Neural progenitor cell (in vitro differentiated cells): ENCODE results near the gene TRABD2B. TPM values are rescaled to one million over a fixed set of nuclear protein-coding genes. Genes with fewer than 3 reads are reported as not detected.

Source experiments
- DNase-seq: peaks from one replicate; pipeline ENCODE4 v3.0.0-alpha.2; 2016; ENCODE audit warnings: low spot score
- H2AFZ ChIP-seq: fragments of 200-600 bp; sonication (generic); replicated peaks from 2 replicates; pipeline ENCODE4 v1.6.1; 2016; ENCODE audit warnings: antibody characterized with exemption
- H3F3A ChIP-seq: fragments of 200-600 bp; sonication (generic); 2 replicates; pipeline ENCODE4 v1.6.1; 2016; ENCODE audit warnings: antibody characterized with exemption, low read depth
- H3K27ac ChIP-seq: fragments of 200-600 bp; sonication (generic); 2 replicates; pipeline ENCODE4 v1.5.1; 2016; ENCODE audit warnings: mild to moderate bottlenecking
- H3K27me3 ChIP-seq: fragments of 200-600 bp; sonication (generic); 2 replicates; pipeline ENCODE4 v1.6.1; 2016; ENCODE audit warnings: mild to moderate bottlenecking, moderate library complexity
- H3K36me3 ChIP-seq: fragments of 200-600 bp; sonication (generic); 2 replicates; pipeline ENCODE4 v1.5.1; 2016
- H3K4me1 ChIP-seq: fragments of 200-600 bp; sonication (generic); 2 replicates; pipeline ENCODE4 v1.6.1; 2016; ENCODE audit warnings: mixed run types
- H3K4me2 ChIP-seq: fragments of 200-600 bp; sonication (generic); 2 replicates; pipeline ENCODE4 v1.6.1; 2016
- H3K4me3 ChIP-seq: fragments of 200-600 bp; sonication (generic); 2 replicates; pipeline ENCODE4 v1.5.1; 2016
- H3K79me2 ChIP-seq: fragments of 200-600 bp; sonication (generic); 2 replicates; pipeline ENCODE4 v1.6.1; 2016; ENCODE audit warnings: low read depth
- H3K9ac ChIP-seq: fragments of 200-600 bp; sonication (generic); 2 replicates; pipeline ENCODE4 v1.6.1; 2016
- H3K9me3 ChIP-seq: fragments of 200-600 bp; sonication (generic); 2 replicates; pipeline ENCODE4 v1.5.1; 2016; ENCODE audit warnings: low read depth
- H4K20me1 ChIP-seq: fragments of 200-600 bp; sonication (generic); 2 replicates; pipeline ENCODE4 v1.6.1; 2016; ENCODE audit warnings: low read depth
- H3K27ac Mint-ChIP-seq: 3 replicates; pipeline ENCODE4 v1.8.0; 2021; ENCODE audit warnings: mixed read lengths
- H3K27me3 Mint-ChIP-seq: 2 replicates; pipeline ENCODE4 v1.8.0; 2022; ENCODE audit warnings: low read depth, mild to moderate bottlenecking, inconsistent platforms, moderate library complexity, mixed read lengths; ENCODE audit not compliant: insufficient read depth
- H3K36me3 Mint-ChIP-seq: 3 replicates; pipeline ENCODE4 v1.8.0; 2021; ENCODE audit warnings: mixed read lengths
- H3K4me1 Mint-ChIP-seq: 3 replicates; pipeline ENCODE4 v1.8.0; 2021; ENCODE audit warnings: mixed read lengths
- H3K4me3 Mint-ChIP-seq: 3 replicates; pipeline ENCODE4 v1.8.0; 2021; ENCODE audit warnings: mild to moderate bottlenecking, moderate library complexity, mixed read lengths
- H3K9me3 Mint-ChIP-seq: 3 replicates; pipeline ENCODE4 v1.8.0; 2020; ENCODE audit warnings: mixed read lengths
- EZH2 ChIP-seq: fragments of 200-600 bp; sonication (generic); IDR thresholded peaks from 2 replicates; pipeline ENCODE4 v1.6.1; 2017; ENCODE audit warnings: antibody characterized with exemption, mild to moderate bottlenecking, moderate library complexity
- EZH2phosphoT487 ChIP-seq: fragments of 200-600 bp; sonication (generic); IDR thresholded peaks from 2 replicates; pipeline ENCODE4 v1.6.1; 2017; ENCODE audit warnings: antibody characterized with exemption
- total RNA-seq: library from RNA; depleted of rRNA; stranded (reverse); fragments of >200 nt; gene quantifications from 2 replicates; pipeline ENCODE4 v1.2.3, GENCODE V29; 2015; ENCODE audit warnings: low replicate concordance
- TF ChIP-seq, protein P1 (sequence below): fragments of 200-600 bp; sonication (generic); IDR thresholded peaks from 2 replicates; pipeline ENCODE4 v1.5.1; 2017; ENCODE audit warnings: antibody characterized with exemption, mild to moderate bottlenecking

The TRABD2B gene
- total RNA-seq, 1 donor from 2014 or later: 0.09 TPM

DNA sequence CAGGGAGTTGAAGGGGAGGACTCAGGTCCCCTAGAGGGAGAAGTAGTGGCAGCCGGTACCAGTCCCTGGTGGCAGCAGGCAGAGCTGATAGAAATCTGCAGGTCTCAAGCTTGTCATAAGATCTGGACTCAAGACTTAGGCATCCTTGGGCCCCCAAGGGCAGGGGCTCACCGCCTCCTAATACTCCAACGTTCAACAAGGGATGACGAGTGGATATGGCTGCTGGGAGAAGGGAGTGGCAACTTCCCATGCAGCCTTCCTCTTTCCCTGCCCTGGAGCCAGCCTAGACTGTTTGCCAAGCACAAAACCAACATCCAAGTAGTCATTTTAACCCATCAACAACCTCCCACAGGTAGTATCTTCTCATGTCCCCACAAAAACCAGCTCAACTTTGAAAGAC, 6.9 kb downstream of the TRABD2B start:
- H3K27ac Mint-ChIP-seq: no peak overlapping the region
- H3K4me2 ChIP-seq: no peak overlapping the region
- no peak overlapping the region for H3K9ac ChIP-seq
- no peaks in the 10 kb centered on the region for H3K79me2 ChIP-seq
- peaks cover 19% of the 10 kb centered on the region for H3K4me1 ChIP-seq
- DNase-seq: no peak
- H3K27ac ChIP-seq: no peak overlapping the region
- TF ChIP-seq, protein P1, sequence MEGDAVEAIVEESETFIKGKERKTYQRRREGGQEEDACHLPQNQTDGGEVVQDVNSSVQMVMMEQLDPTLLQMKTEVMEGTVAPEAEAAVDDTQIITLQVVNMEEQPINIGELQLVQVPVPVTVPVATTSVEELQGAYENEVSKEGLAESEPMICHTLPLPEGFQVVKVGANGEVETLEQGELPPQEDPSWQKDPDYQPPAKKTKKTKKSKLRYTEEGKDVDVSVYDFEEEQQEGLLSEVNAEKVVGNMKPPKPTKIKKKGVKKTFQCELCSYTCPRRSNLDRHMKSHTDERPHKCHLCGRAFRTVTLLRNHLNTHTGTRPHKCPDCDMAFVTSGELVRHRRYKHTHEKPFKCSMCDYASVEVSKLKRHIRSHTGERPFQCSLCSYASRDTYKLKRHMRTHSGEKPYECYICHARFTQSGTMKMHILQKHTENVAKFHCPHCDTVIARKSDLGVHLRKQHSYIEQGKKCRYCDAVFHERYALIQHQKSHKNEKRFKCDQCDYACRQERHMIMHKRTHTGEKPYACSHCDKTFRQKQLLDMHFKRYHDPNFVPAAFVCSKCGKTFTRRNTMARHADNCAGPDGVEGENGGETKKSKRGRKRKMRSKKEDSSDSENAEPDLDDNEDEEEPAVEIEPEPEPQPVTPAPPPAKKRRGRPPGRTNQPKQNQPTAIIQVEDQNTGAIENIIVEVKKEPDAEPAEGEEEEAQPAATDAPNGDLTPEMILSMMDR: no peak
- no peak for TF ChIP-seq EZH2phosphoT487
- TF ChIP-seq EZH2: no peak
- H3K27me3 Mint-ChIP-seq: peaks cover 8% of the 10 kb centered on the region
- peaks cover 1% of the 10 kb centered on the region for H4K20me1 ChIP-seq
- H3K27me3 ChIP-seq: peaks cover 54% of the 10 kb centered on the region
- no peak overlapping the region for H3K4me3 ChIP-seq
- no peaks in the 10 kb centered on the region for H3K9me3 ChIP-seq
- H3K4me1 Mint-ChIP-seq: peaks cover 73% of the 10 kb centered on the region
- no peak overlapping the region for H3K4me3 Mint-ChIP-seq
- no peaks in the 10 kb centered on the region for H3K9me3 Mint-ChIP-seq
- no peaks in the 10 kb centered on the region for H3K36me3 ChIP-seq
- H2AFZ ChIP-seq: no peak overlapping the region
- peaks cover 34% of the 10 kb centered on the region for H3K36me3 Mint-ChIP-seq
- H3F3A ChIP-seq: no peaks in the 10 kb centered on the region

DNA sequence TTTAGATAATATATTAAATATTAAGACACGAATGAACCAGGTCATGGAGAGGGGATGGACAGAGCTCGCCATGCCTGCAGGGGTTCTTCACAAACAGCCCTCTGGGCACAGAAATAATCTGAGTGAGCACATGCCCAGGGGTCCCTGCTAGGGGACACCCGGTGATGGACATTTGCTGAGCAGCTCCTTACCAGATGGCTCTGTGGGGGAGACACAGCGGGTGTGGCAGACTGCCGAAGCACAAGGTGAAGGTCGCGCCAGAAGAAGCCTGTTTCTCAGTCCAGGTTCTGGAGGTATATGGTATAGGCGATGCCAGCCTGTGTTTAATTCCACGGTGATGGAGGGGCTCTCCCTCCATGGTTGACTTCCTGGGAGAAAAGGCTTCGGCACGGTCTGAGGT, 9.6 kb downstream of the TRABD2B start:
- Histone ChIP-seq H3F3A (peaks cover 7% of the 10 kb centered on the region), H3K9me3 (no peaks in the 10 kb centered on the region), H4K20me1 (peaks cover 15% of the 10 kb centered on the region), H3K9ac (no peak overlapping the region), H3K4me1 (peaks cover 17% of the 10 kb centered on the region), H3K27me3 (peaks cover 62% of the 10 kb centered on the region), H2AFZ (no peak overlapping the region), H3K4me3 (no peak overlapping the region), H3K27ac (no peak overlapping the region), H3K79me2 (no peaks in the 10 kb centered on the region), H3K36me3 (no peaks in the 10 kb centered on the region), H3K4me2 (no peak overlapping the region)
- TF ChIP-seq EZH2phosphoT487 (no peak), EZH2 (no peak)
- TF ChIP-seq, protein P1: no peak
- H3K4me3 Mint-ChIP-seq: no peak overlapping the region
- H3K36me3 Mint-ChIP-seq: peaks cover 47% of the 10 kb centered on the region
- H3K9me3 Mint-ChIP-seq: no peaks in the 10 kb centered on the region
- no peak for DNase-seq
- H3K4me1 Mint-ChIP-seq: peaks cover 68% of the 10 kb centered on the region
- H3K27me3 Mint-ChIP-seq: peaks cover 14% of the 10 kb centered on the region
- no peak overlapping the region for H3K27ac Mint-ChIP-seq

DNA sequence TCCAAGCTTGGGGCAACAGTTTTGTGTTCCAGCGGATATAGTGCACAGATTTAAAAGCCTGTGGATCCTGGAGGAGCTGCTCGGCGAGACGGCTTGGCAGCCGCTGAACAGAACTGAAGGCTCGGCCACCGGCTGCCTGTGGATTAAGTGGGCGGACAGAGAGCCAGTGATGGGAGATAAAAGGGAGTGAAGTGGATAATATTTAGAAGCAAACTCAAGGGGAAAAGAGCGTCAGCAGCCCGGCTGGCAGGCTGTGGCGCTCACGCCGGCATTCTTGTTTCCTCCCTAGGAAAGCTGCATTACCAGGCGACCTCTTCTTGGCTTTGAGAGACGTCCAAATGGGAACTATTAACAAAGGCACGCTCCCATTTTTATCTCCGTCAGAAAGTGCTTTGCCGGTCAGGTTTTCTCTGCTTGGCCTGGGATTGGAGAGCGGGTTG, 10.4 kb downstream of the TRABD2B start:
- Histone ChIP-seq H3K4me1 (peaks cover 8% of the 10 kb centered on the region), H3K9ac (no peak overlapping the region), H3K79me2 (no peaks in the 10 kb centered on the region), H3K27me3 (peaks cover 66% of the 10 kb centered on the region), H3K9me3 (no peaks in the 10 kb centered on the region), H2AFZ (no peak overlapping the region), H4K20me1 (peaks cover 15% of the 10 kb centered on the region), H3K4me3 (no peak overlapping the region), H3K27ac (no peak overlapping the region), H3K4me2 (no peak overlapping the region), H3K36me3 (no peaks in the 10 kb centered on the region), H3F3A (peaks cover 7% of the 10 kb centered on the region)
- peak overlapping the region; percentile 19 for H3K4me3 Mint-ChIP-seq
- peaks cover 62% of the 10 kb centered on the region for H3K4me1 Mint-ChIP-seq
- peaks cover 46% of the 10 kb centered on the region for H3K36me3 Mint-ChIP-seq
- peak overlapping the region; percentile 62 for H3K27ac Mint-ChIP-seq
- DNase-seq: peak; percentile 48
- TF ChIP-seq EZH2phosphoT487 (no peak), EZH2 (no peak)
- TF ChIP-seq, protein P1: no peak
- no peaks in the 10 kb centered on the region for H3K9me3 Mint-ChIP-seq
- peaks cover 9% of the 10 kb centered on the region for H3K27me3 Mint-ChIP-seq
